GM10266 (cell line): ENCODE results near the gene GZMM.

Experiments used
- DNase-seq: peaks from one replicate; pipeline ENCODE4 v3.0.0; 2012; ENCODE audit errors: extremely low spot score
- TF ChIP-seq, protein P1 (sequence below): IDR thresholded peaks from 2 replicates; pipeline ENCODE4 v1.5.1; 2012; ENCODE audit warnings: mild to moderate bottlenecking, low read depth; ENCODE audit not compliant: control insufficient read depth, insufficient read depth; ENCODE audit errors: missing control alignments

Gene GZMM

DNA sequence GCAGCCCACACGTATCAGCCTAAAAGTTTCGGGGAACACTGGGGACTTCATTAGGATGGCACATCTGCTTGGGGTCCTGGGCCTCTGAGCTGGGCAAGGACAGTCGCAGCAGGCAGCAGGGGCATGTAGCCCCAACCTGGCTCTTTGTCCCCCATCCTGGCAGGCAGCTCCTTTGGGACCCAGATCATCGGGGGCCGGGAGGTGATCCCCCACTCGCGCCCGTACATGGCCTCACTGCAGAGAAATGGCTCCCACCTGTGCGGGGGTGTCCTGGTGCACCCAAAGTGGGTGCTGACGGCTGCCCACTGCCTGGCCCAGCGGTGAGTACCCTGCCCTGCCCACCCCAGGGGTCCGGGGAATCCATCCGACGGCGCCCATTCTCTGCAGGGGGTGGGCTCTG, 3.3 kb downstream of the GZMM start:
- DNase-seq = no peak
- TF ChIP-seq, protein P1, sequence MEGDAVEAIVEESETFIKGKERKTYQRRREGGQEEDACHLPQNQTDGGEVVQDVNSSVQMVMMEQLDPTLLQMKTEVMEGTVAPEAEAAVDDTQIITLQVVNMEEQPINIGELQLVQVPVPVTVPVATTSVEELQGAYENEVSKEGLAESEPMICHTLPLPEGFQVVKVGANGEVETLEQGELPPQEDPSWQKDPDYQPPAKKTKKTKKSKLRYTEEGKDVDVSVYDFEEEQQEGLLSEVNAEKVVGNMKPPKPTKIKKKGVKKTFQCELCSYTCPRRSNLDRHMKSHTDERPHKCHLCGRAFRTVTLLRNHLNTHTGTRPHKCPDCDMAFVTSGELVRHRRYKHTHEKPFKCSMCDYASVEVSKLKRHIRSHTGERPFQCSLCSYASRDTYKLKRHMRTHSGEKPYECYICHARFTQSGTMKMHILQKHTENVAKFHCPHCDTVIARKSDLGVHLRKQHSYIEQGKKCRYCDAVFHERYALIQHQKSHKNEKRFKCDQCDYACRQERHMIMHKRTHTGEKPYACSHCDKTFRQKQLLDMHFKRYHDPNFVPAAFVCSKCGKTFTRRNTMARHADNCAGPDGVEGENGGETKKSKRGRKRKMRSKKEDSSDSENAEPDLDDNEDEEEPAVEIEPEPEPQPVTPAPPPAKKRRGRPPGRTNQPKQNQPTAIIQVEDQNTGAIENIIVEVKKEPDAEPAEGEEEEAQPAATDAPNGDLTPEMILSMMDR = no peak

DNA sequence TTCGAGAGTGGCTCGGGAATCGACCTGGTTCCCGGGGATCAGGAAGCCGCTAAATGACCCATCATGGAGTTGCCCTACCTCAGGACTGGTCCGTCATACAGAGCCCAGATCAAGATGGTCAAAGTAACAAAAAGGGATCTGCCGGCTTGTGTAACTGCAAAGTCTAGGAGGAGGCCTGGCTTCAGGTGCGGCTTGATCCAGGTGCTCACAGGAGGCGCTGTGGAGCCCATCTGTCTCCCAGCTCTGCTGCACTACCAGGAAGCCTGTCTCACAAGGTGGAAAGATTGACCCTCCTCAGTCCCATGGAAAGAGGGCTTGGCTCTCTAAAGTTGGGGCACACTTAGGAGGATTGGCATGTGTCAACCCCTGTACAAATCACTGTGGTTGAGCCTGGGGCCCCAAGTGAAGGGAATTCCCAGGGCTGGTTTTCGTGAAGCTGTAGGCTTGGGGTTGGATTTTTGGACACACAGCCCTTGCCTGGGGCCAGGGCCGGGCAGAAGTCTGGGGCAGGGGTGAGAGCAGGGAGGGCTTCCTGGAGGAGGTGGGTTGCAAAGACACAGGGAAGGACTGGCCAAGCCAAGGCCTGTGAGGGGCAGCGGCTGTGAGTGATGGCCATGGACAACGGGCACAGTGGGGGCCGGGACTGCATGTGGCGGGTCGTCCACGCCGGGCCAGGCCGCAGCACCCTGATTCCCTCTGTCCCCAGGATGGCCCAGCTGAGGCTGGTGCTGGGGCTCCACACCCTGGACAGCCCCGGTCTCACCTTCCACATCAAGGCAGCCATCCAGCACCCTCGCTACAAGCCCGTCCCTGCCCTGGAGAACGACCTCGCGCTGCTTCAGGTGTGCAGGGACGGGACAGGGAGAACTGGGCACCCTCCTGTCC, 4.2 kb downstream of the GZMM start:
- DNase-seq = no peak
- TF ChIP-seq, protein P1 = no peak

DNA sequence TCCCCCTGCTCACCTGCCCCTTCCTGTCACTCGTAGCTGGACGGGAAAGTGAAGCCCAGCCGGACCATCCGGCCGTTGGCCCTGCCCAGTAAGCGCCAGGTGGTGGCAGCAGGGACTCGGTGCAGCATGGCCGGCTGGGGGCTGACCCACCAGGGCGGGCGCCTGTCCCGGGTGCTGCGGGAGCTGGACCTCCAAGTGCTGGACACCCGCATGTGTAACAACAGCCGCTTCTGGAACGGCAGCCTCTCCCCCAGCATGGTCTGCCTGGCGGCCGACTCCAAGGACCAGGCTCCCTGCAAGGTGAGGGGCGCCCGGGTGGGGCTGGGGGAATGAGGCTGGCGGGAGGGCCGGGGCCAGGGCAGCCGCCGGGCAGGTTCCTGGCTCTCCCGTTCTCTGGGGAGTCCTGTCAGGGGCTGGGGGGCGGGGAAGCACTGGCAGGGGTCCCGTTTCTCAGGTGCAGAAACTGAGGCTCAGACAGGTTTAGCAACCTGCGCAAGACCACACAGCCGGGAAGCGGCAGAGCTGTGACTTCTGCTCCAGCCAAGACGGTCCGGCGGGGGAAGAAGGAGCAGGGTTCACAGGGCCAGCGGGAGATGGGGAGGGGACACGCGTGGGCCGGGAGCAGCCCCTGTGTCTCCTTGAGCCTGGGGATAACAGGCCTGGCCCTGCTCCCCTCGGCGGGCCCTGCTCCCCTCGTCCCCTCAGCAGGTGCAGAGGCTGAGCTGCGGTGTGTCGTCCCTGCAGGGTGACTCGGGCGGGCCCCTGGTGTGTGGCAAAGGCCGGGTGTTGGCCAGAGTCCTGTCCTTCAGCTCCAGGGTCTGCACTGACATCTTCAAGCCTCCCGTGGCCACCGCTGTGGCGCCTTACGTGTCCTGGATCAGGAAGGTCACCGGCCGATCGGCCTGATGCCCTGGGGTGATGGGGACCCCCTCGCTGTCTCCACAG, 5.3 kb downstream of the GZMM start:
- DNase-seq = no peak
- TF ChIP-seq, protein P1 = no peak

DNA sequence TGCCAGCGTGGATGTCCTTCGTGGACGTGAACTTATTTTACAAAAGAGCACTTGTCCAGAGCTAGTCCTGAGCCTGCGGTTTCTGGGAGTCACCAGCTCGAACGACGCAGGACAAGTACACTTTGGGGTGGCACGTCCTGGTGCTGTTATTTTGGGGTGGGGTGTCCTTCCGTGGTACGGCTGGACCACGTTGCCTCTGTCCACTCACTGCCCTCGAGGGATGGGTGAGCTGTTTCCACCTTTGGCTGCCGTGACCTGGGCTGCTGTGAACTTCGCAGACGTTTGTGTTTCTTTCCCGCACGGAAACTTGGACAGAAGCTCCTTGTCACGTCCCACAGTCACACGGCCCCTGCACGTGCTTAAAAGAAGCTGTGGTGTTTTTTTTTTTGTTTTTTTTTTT, 11.0 kb downstream of the GZMM start:
- TF ChIP-seq, protein P1 = no peak
- DNase-seq = no peak

DNA sequence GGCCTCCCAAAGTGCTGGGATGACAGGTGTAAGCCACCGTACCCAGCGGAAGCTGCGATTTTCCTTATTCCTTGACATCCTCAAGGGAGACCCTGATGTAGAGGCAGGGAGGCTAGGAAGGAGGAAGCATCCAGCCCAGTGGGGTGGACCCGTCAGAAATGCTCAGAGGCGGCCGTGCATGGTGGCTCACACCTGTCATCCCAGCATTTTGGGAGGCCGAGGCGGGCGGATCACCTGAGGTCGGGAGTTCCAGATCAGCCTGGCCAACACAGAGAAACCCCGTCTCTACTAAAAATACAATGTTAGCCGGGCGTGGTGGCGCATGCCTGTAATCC, 11.6 kb downstream of the GZMM start:
- DNase-seq = no peak
- TF ChIP-seq, protein P1 = no peak

DNA sequence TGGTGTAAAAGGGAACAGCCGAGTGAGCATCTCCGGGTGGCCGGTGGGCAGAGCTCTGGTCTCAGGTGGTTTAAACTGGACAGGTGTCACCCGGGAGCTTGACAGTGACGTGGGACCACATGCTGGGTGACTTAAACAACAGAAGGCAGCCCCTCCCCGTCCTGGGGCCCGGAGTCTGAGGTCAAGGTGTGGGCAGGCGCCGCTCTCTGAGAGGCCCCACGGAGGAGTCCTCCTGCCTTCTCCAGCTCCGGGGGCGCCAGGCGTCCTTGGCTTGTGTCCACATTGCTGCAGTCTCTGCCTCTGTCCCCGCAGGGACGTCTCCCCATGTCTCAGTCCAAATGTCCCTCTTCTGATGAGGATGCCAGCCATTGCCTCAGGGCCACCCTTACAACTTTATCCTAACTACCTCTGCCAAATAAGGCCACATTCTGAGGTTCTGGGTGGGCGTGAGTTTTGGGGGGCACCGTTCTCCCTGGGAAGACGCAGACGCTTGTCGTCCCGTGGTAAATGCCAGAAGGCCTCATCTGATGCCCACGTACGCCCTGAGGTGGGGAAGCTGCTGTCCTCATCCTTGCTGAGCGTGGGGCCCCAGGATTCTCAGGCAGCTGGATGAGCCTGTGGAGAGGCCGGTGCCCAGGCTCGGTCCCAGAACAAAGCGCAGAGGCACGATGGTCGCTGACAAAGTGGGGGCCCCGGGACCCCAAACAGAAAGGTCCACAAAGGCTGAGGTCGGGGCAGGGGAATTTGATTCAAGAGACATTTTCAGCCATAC, 12.9 kb downstream of the GZMM start:
- DNase-seq = no peak
- TF ChIP-seq, protein P1 = no peak
